IMR-90 (cell line): ENCODE data around the gene SCYL2. TPM values are rescaled to one million over a fixed set of nuclear protein-coding genes. Genes with fewer than 3 reads are reported as not detected.

Experiments
- ATAC-seq: fragments of 200-7000 bp; cut with Tn5 transposase; 2 replicates; pipeline ENCODE4 v1.9.1; 2020; ENCODE audit warnings: low read depth, mild to moderate bottlenecking, moderate library complexity
- BruUV-seq: library from RNA; stranded (reverse); fragments of 400-500 nt; replicated peaks from 2 replicates; lab custom pipeline; 2021; lab: Mats Ljungman, UMichigan
- CTCF ChIA-PET: fragments of 300-600 bp; formaldehyde crosslinking; extraction: SDS; loops from one replicate; lab custom pipeline; 2021; ENCODE audit warnings: antibody characterized with exemption; lab: Yijun Ruan, JAX
- POLR2A ChIA-PET: fragments of 300-600 bp; sonication (Branson Sonifier 250); formaldehyde crosslinking; loops from one replicate; lab custom pipeline; 2022; ENCODE audit warnings: antibody characterized with exemption; ENCODE audit not compliant: unreplicated experiment; lab: Charles Lee
- DNase-seq: peaks from one replicate; pipeline ENCODE4 v3.0.0; 2013
- H2AFZ ChIP-seq: replicated peaks from 2 replicates; pipeline ENCODE3; 2013; ENCODE audit warnings: low read length, mild to moderate bottlenecking; ENCODE audit not compliant: poor library complexity
- H2AK5ac ChIP-seq: 2 replicates; pipeline ENCODE4 v1.6.1; 2013; ENCODE audit warnings: low read depth, low read length, inconsistent platforms
- H2AK9ac ChIP-seq: replicated peaks from 2 replicates; pipeline ENCODE3; 2013; ENCODE audit warnings: mild to moderate bottlenecking, low read depth, low read length, moderate library complexity; ENCODE audit not compliant: poor library complexity
- H2BK120ac ChIP-seq: 2 replicates; pipeline ENCODE4 v1.6.1; 2013; ENCODE audit warnings: low read depth, low read length, inconsistent platforms
- H2BK15ac ChIP-seq: 3 replicates; pipeline ENCODE4 v1.6.1; 2013; ENCODE audit warnings: low read depth, low read length, inconsistent platforms
- H2BK20ac ChIP-seq: 2 replicates; pipeline ENCODE4 v1.6.1; 2013; ENCODE audit warnings: low read depth, mild to moderate bottlenecking, inconsistent platforms, low read length, moderate library complexity
- H2BK5ac ChIP-seq: 2 replicates; pipeline ENCODE4 v1.6.1; 2013; ENCODE audit warnings: mild to moderate bottlenecking, low read depth, low read length, inconsistent platforms; ENCODE audit not compliant: poor library complexity, severe bottlenecking
- H3K14ac ChIP-seq: replicated peaks from 2 replicates; pipeline ENCODE4 v1.6.1; 2013; ENCODE audit warnings: low read depth, low read length, inconsistent platforms
- H3K18ac ChIP-seq: 2 replicates; pipeline ENCODE4 v1.6.1; 2013; ENCODE audit warnings: low read depth, low read length, control low read depth
- H3K23ac ChIP-seq: 2 replicates; pipeline ENCODE4 v1.6.1; 2013; ENCODE audit warnings: low read depth, low read length, inconsistent platforms
- H3K27ac ChIP-seq: 2 replicates; pipeline ENCODE4 v1.5.1; 2013; ENCODE audit warnings: mild to moderate bottlenecking, control low read depth, low read length; ENCODE audit not compliant: insufficient read depth
- H3K27me3 ChIP-seq: 2 replicates; pipeline ENCODE4 v1.6.1; 2013; ENCODE audit warnings: low read length; ENCODE audit not compliant: control insufficient read depth, insufficient read depth
- H3K36me3 ChIP-seq: 2 replicates; pipeline ENCODE4 v1.6.1; 2013; ENCODE audit warnings: low read length, mixed read lengths; ENCODE audit not compliant: control insufficient read depth, insufficient read depth
- H3K4ac ChIP-seq: 2 replicates; pipeline ENCODE4 v1.6.1; 2013; ENCODE audit warnings: low read depth, low read length, inconsistent platforms
- H3K4me1 ChIP-seq: 2 replicates; pipeline ENCODE4 v1.6.1; 2013; ENCODE audit warnings: low read length, mixed read lengths; ENCODE audit not compliant: control insufficient read depth, insufficient read depth
- H3K4me2 ChIP-seq: 2 replicates; pipeline ENCODE4 v1.6.1; 2013; ENCODE audit warnings: low read depth, mild to moderate bottlenecking, control low read depth, low read length, moderate library complexity
- H3K4me3 ChIP-seq: 2 replicates; pipeline ENCODE4 v1.5.1; 2013; ENCODE audit warnings: low read depth, mild to moderate bottlenecking, control low read depth, low read length, moderate library complexity; ENCODE audit not compliant: insufficient read depth
- H3K56ac ChIP-seq: 2 replicates; pipeline ENCODE4 v1.6.1; 2013; ENCODE audit warnings: low read length, inconsistent platforms; ENCODE audit not compliant: insufficient read depth; ENCODE audit errors: extremely low read depth
- H3K79me1 ChIP-seq, 2 experiments: 2 replicates each; pipeline ENCODE4 v1.6.1; 2013; ENCODE audit warnings: low read length in 2 of 2, inconsistent platforms in 1 of 2, low read depth in 1 of 2
- H3K9ac ChIP-seq: 2 replicates; pipeline ENCODE4 v1.6.1; 2013; ENCODE audit warnings: low read depth, low read length, control low read depth
- H3K9me1 ChIP-seq: 2 replicates; pipeline ENCODE4 v1.6.1; 2013; ENCODE audit warnings: low read length, inconsistent platforms; ENCODE audit not compliant: insufficient read depth
- H3K9me3 ChIP-seq: 2 replicates; pipeline ENCODE4 v1.6.1; 2013; ENCODE audit warnings: low read length; ENCODE audit not compliant: control insufficient read depth, insufficient read depth
- H4K20me1 ChIP-seq: 2 replicates; pipeline ENCODE4 v1.6.1; 2013; ENCODE audit warnings: low read length, inconsistent platforms; ENCODE audit not compliant: insufficient read depth
- H4K5ac ChIP-seq: 2 replicates; pipeline ENCODE4 v1.6.1; 2013; ENCODE audit warnings: mild to moderate bottlenecking, low read depth, low read length, control low read depth
- H4K8ac ChIP-seq, 2 experiments: 2 replicates each; pipeline ENCODE4 v1.6.1; 2013; ENCODE audit warnings: low read depth in 2 of 2, low read length in 2 of 2, control low read depth in 1 of 2, inconsistent platforms in 1 of 2
- H4K91ac ChIP-seq: 2 replicates; pipeline ENCODE4 v1.6.1; 2013; ENCODE audit warnings: low read depth, low read length, inconsistent platforms; ENCODE audit not compliant: insufficient read depth
- CHD1 ChIP-seq: IDR thresholded peaks from 2 replicates; pipeline ENCODE4 v1.6.1; 2012; ENCODE audit warnings: low read depth, low read length, improper control_type of control experiment
- MAZ ChIP-seq: IDR thresholded peaks from 2 replicates; pipeline ENCODE4 v1.6.1; 2012; ENCODE audit warnings: low read depth, mild to moderate bottlenecking, low read length, improper control_type of control experiment, moderate library complexity, borderline replicate concordance
- POLR2A ChIP-seq: IDR thresholded peaks from 2 replicates; pipeline ENCODE4 v1.6.1; 2012; ENCODE audit warnings: mild to moderate bottlenecking, low read depth, low read length
- WGBS, 2 experiments: methylation state at CpG; one replicate each; pipeline versions ENCODE4 v1.1.5 to v1.1.7; 2013; ENCODE audit warnings: missing lambda C conversion rate in 2 of 2; ENCODE audit not compliant: insufficient read length in 1 of 2; ENCODE audit errors: extremely low coverage in 2 of 2; 5-methylcytosine and 5-hydroxymethylcytosine counted together
- dilution Hi-C: fragments of 300-500 bp; cut with HindIII; formaldehyde crosslinking; loops from one replicate; pipeline ENCODE4 v1.14.3; 2018; ENCODE audit warnings: low sequenced_read_pairs; ENCODE audit not compliant: unreplicated experiment
- in situ Hi-C: fragments of 300-500 bp; cut with MboI; formaldehyde crosslinking; loops from 3 replicates; pipeline ENCODE4 v1.14.3; 2019; ENCODE audit warnings: low sequenced_read_pairs, inconsistent platforms, mixed read lengths
- intact Hi-C: fragments of 100-400 bp; cut with micrococcal nuclease; formaldehyde crosslinking; loops from 2 replicates; pipeline ENCODE4 v1.10.0; 2022
- polyA plus RNA-seq, 3 experiments: library from polyadenylated mRNA; depleted of rRNA; stranded (reverse); fragments of >200 nt; gene quantifications; 2 replicates each; pipeline ENCODE4 v1.2.3, GENCODE V29; 2012; ENCODE audit warnings: low replicate concordance in 1 of 3
- total RNA-seq: library from RNA; depleted of rRNA; stranded (reverse); fragments of >200 nt; gene quantifications from 2 replicates; pipeline ENCODE4 v1.2.3, GENCODE V29; 2012

Gene SCYL2
- total and polyA plus RNA-seq, 2 of the 4 experiments (the other 2 are of a cell fraction), result 15.3 to 52.0 TPM

- Histone ChIP-seq H3K4me3 (no peak overlapping the region), H3K9me3 (no peaks in the 10 kb centered on the region), H2AK9ac (no peak overlapping the region), H3K4me2 (no peak overlapping the region), H4K8ac (no peak overlapping the region), H3K4ac (no peak overlapping the region), H2BK15ac (no peak overlapping the region), H3K27ac (no peak overlapping the region), H4K5ac (no peak overlapping the region), H3K9me1 (no peaks in the 10 kb centered on the region), H4K91ac (no peak overlapping the region), H3K14ac (no peak overlapping the region), H3K79me1 (no peaks in the 10 kb centered on the region), H3K18ac (no peak overlapping the region), H2BK120ac (no peak overlapping the region), H3K9ac (no peak overlapping the region), H3K23ac (no peak overlapping the region), H3K4me1 (no peaks in the 10 kb centered on the region), H2BK20ac (no peak overlapping the region), H3K36me3 (no peaks in the 10 kb centered on the region), H2AK5ac (no peak overlapping the region), H3K27me3 (no peaks in the 10 kb centered on the region), H4K20me1 (no peaks in the 10 kb centered on the region), H2BK5ac (no peak overlapping the region), H3K56ac (no peak overlapping the region), H2AFZ (no peak overlapping the region)
- intact Hi-C loops, result no loop called here
- no peak for ATAC-seq
- ChIA-PET CTCF (no interaction called here), POLR2A (no interaction called here)
- dilution Hi-C loops, result no loop called here
- DNase-seq, result no peak
- no peak for TF ChIP-seq POLR2A
- TF ChIP-seq MAZ, result no peak
- TF ChIP-seq CHD1, result no peak
- no CpG with 5 or more reads among the region's 1 CpG for WGBS, 2 experiments
- in situ Hi-C loops, result no loop called here
- no TSS peak for BruUV-seq
These were observed 109.2 kb downstream of the SCYL2 start for GRCh38 chr12:100376161-100376560.
